T-helper 1 cell (primary cell): ENCODE results near the gene IDUA.
"Not testable (repeated sequence)": the region's sequence is repeated elsewhere in the genome, so short reads cannot be mapped to it uniquely, and the experiment has no call there.

Source experiments
- DNase-seq, 5 donors: peaks; one replicate each; pipeline ENCODE4 v3.0.0-alpha.2; 2012 to 2020

IDUA gene

DNA sequence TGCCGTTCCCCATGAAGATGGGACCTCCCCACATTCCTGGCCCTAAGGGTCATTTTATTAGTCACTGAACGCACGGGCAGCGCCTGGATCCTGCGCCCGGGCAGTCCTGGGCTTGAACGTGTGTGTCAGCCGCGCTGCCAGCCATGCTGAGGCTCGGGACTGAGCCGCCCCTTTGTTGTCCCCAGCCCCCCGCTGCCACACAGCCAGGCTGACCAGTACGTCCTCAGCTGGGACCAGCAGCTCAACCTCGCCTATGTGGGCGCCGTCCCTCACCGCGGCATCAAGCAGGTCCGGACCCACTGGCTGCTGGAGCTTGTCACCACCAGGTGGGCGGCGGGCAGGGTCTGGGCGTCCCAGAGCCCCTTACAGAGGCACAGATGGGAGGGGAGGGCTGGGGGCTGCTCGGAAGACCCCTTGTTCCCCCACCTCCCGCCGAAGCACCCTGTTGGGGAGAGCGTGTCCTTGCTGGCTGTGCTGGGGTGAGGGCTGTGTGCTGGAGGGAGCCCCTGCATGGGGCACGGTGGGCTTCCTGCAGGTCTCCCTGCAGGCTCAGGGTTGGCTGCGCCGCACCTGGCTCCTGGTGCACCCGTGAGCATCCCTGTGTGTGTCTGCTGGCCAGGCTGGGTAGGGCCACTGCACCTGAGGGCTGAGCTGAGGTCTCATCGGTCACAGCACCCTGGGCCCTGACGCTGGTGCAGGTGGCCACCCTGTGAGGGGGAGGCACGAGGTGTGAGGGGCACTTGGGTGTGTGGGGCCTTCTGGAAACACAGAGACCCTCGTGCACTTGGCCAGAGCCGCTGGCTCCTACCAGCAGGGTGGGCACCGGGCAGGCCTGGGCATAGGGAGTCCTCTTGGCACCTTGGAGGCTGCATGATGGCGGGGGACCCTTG, 1.0 kb downstream of the IDUA start:
- DNase-seq = no peak

DNA sequence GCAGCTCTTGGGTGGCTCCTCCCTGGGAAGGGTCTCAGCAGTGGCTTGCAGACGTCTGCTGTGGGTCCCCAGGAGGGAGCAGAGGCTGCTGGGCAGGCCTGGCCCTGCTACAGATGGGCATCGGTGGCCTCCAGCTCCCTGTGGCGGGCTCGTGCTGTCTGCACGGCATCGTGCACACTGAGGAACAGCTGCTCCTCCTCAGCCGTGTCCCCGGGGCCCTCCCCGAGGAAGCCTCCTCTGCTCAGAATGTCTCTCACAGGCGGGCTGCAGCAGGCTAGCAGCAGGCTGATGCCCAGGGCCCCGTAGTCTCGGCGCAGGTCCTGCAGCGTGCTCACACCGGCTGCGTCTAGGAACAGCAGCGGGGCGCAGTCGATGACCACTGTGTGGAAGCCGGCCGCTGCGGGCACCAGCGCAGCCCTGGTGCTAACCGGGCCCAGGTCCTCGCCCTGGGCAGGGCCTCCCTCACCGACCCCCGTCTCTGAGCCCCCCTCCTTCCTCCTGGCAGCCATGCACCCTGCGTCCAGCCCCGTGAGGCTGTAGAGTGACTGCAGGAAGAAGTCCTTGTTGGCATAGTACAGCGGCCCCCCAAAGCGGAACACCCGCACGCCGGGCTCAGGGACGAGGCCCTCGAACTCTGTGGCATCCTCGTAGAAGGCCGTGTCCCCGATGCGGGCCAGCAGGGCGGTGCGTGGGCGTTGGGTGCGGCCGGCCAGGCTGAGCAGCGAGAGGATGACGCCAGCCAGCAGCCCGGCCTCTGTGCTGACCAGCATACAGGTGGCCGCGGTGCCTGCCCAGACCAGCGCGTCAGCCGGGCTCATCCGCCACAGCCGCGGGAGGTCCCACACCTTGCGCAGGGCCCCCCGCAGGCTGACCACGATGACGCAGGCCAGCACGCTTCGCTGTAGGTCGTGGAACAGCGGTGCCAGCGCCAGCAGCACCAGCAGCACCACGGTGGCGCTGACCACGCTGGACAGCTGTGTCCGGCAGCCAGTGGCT, 2.2 kb downstream of the IDUA start:
- DNase-seq = no peak

DNA sequence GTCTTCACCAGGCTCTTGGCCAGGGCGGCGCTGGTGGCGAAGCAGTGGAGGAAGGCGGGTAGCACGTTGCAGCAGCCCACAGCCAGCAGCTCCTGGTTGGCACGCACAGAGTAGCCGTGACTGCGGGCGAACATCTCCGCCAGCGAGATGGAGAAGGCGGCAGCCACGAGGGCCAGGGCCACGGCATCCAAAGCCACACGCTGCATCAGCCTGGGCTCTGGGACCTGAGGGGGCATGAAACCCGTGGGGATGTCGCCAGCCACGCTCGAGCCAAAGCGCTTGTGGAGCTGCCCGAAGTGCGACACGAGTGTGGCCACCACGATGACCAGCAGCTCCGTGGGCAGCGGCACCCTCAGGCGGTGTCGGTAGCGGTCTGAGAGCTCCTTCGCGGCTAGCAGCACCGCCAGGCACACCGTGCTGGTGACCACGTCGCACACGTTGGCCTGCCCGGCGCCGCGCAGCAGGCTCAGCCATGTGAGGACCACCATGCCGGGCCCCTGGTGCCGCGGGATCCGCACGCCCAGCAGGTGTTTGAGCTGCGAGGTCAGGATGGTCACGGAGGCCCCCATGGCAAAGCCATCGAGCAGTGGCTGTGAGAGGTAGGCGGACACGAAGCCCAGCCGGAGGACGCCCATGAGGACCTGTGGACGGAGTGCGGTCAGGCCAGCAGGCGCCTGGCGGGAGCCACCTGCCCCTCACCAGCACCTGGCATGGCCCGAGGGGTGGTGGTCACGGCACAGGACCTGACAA, 3.1 kb downstream of the IDUA start:
- no peak for DNase-seq

DNA sequence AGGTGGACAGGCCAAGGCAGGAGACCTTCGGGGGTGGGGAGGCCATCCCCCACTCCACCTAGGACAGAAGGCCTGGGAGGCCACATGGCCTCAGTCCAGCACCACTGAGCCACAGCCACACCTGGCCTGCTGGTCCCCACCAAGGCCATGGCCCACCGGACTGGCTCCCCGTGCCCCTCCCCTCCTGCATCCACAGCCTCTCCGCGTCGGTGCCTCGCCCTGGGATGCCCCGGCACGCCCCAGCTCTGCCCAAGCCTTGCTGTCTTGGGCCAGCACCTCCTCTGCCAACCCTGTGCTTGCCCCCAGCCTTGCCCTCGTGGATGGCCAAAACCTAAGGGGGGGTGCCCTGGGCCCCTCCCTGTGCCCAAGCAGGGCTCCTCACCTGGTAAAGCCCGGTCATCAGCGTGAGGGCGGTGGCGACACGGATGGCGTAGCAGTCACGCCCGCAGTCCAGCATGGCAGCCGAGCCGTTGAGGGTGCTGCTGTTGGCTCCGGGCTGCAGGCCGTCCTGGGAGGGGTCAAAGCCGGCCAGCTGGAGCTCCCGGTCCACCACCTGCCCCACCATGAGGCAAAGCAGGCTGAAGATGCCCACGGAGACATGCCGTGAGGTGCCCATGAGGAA, 4.0 kb downstream of the IDUA start:
- no peak for DNase-seq

DNA sequence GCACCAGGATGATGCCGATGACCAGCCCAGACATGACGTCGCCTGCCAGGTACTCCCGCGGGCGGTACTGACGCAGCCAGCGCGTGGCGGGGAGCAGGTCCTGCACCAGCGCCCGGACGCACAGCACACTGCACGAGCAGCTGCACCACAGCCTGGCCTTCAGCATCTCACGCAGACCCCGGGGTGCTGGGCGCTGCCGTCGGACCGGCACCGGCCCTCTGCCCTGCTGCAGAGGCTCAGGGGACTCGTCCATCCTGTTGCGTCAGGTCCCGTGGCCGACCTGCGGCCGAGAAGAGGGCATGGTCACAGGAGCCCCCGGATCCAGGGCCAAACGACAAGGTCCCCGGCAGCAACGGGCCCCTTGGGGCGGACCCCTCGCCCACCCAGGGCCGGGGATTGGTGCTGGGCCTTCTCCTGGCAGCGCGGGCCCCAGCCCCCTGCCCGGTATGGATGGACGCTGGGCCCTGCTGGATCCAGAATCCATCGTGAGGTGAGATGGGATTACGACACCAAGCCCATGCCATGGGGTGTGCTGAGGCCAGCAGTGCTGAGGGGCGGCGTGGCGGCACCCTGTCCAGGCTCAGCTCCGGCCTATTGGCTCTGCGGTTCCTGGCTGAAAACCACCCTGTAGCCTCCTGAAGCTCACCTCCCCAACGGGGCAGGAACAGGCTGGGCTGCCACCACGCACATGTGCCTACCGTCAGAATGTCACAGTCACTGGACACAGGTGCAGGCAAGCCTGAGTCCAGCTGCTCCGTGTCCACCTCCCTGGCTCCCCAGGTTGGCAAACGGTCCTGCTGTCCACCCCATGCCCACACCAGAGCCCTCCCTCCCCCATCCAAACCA, 4.8 kb downstream of the IDUA start:
- no peak for DNase-seq

DNA sequence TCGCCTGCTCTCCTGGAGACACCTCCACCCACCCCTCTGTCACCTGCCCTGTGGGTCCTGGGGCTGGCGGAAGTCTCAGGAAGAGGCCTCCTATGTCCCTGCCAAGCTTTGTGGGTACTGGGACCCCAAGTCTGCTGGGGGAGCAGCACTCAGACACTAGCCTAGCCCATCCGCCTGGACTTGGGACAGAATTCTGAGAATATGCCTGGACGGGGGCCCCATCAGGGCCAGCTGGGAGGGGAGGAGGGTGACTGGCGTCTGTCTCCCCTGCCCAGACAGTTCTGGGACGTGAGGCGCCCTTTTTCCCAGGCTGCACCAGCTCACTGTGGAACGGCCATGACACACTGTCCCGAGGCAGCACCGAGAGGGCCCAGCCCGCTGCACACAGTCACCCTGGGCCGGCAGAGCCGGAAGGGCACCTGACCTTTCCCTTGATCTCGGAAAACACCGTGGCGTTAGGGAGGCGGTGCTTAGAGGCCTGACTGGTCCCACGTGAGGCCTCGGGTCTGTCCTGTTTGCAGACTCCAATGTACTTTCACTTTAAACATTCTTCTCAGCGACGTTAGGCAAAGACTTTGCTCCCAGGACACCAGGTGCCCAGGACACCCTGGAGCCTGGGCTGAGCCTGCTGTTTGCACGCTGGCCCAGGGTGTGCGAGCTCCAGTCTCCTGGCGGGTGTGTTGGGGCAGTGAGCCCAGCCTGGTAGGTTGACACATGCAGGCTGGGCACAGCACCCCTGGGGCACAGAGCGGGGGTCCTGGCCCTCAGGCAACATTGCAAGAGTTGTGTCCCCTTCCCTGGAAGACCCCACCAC, 5.7 kb downstream of the IDUA start:
- no peak for DNase-seq

DNA sequence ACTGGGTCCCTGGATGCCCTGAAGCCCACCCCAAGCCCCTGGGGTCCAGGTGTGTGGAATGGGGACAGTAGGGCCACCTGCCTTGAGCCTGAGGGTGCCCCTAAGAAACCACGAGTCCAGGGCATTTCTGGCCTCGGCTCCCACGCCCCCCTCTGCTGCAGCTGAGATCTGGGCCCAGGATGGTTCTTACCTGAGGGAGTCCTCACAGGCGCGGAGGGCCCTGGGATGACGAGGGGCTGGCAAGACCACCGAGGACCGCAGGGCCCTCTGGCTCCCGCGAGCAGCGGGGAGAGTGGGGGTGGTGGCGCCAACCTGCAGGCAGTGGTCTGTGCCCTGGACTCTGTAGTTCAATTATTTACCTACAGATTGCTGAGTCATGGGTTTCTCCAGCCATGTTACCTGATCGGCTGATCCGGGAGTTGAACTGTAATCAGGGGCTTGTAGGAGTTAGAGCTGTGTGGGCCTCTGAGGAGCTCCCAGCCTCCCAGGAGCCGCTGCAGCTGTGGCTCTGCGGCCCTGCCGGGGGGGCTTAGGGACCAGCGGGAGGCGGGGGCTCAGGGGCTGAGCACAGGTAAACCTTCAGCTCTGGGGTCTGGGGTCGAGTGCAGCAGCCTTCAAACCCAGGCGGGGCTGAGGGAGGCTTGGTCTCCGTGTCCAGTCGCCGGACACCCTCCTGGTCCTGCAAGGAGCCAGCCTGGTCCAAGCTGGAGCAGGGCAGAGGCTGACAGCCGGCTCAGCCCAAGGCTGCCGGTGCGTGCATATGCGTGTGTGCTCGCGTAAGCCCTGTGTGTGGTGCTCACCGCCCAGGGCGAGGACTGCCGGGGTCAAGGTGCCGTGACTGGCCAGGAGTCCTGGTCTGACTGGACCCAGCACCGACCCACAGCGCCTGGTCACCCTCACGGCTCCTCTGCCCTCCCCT, 6.5 kb downstream of the IDUA start, which contains the start of gene SLC26A1:
Gene SLC26A1 (minus strand): TSS at position 294 of the 919 bp plus-strand sequence. CDS start 1,701 bp downstream, outside the sequence.
- DNase-seq = no peak

DNA sequence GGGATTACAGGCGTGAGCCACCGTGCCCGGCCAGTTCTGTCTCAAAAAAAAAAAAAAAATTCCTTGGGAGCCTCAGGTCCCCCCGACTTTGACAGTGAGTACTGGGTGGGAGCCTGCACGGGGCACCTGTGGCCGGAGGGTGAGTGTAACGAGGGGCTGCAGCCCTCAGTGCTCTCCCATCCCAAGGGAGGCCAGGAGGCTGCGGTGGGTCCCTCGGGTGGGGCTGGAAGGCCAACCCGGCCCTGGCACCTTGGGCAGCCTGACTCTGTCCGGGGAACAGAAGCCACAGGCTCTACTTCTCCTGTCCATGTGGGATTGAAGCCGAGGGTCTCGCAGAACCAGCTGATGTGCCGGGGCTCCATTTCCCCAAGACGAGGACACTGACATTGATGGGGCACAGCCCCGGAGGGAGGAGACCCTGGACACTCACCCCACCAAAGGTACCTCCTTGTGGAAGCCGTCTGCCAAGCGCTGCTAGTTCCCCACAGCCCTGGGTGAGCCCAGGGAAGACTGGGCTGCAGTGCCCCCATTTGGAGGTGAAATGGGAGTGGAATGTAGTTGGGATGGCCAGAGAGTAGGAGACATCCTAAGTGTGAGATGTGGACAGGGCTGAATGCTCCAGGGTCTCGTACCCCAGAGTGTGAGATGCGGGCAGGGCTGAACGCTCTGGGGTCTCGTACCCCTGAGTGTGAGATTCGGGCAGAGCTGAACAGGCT, 8.6 kb downstream of the IDUA start:
- no peak for DNase-seq

DNA sequence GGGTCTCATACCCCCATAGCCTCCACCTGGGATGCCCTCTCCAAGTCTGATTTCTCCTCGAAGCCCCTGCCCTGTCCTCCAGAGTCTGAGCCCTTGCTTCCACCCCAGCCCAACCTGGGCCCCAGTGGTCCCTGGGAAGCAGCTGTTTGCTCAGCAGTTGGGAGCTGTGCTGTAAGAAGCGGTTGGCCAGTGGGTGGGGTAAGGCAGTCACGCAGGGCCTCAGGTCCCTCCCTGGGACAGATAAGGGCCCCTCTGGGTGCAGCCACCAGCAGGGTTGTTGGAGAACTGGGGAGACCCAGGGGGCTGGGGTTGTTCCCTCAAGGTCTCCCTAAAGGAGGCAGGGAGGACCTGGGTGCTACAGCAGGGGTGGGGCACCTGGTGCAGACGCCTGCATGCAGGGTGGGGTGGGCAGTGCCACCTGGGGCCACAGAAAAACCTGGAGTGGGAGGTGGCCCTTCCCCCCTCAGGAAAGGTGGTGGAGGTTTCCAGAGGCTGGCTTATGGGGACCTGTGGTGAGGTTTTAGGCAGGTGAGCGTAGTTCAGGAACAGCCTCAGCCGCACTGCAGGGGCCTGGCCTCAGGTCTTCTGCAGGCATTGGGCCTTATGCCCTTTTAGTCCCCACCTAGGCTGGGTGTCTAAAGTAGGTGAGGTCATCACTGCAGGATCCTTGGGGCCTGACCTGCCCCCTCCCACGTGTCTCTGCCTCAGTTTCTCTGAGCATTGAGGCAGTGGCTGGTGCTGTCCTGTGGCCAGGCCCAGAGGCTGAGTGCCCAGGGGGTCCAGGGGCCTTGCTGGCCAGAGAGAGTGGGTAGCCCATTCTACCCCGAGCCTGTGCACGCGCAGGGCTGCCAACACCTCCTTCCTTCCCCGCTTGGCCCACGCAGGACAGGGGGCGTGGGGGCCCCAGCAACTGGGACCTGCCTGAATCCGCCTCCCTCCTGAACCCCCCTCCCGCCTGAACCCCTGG, 9.5 kb downstream of the IDUA start:
- DNase-seq = no peak

DNA sequence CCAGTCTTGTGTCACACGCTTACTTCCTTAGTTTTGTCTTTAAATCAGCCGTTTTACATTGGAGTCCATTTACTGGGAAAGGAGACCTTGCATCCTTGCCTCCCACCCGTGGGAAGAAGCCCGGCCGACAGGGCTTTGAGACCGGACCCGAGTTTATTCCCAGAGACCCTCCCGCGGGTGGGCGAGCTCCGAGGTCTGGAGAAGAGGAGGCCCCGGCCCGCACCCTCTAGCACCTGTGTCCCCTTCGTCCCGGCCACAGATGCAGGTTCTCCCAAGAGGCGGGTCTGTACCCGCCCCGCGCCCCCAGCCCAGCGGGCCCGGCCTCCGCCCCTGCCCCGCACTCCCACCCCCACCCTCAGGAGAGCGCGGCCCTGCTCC, 10.1 kb downstream of the IDUA start:
- no peak for DNase-seq

DNA sequence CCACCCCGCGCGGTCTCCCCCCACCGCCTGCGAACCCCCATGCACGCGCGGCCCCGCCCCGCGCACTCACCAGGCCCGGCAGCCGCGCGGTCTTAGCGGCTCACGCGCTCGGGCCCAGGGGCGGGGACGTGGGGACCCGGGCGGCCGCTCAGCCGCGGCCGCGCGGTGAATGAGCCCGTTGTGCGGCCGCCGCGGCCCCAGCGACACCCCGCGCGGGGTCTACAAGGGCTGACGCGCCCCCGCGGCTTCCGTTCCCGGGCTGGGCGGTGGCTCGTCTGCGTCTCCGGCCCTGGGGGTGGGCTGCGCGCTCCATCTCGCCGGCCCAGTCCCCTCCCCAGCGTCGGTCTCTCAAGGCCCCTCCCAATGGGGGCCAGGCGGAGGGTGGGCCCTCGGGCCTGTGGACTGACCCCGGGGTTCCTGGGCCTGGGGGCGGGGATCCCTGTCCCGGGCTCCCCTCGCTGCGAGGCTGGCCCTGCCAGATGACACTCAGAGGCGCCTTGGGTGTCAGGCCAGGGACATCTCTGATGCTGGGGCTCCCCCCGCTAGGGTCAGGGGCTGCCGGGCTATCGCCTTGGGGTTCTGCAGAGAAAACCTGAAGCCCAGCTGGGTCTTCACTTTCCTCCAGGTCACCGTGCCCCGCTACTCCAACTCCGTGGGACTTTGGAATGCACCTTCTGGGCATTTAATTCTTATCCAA, 10.7 kb downstream of the IDUA start:
- DNase-seq = no peak

DNA sequence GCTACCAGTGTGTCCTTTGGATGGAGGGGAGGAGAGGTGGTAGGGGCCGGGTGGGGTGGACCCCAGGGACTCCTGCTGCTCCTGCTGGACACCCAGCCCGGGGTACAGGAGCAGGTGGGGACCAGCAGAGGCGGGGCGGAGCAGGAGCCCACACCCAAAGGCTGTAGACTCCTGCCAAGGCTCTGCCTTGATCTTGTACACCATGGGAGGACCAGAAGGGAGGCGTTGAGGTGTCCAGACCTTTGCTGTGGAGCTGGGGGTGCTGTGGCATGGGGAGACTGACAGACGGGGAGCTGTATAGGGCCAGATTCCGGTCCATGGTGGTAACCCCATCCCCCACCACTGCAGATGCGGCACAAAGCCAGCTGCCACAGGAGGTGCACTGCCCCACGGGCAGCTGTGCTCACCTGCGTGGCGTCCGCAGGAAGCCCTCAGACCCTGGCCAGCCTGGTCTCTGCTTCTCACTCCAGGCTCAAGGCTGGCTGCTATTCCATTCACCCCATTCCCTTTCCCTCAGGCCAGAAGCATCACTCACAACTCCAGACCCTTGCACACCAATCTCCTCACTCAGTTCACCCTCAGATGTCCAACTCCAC, 11.3 kb downstream of the IDUA start:
- no peak for DNase-seq

DNA sequence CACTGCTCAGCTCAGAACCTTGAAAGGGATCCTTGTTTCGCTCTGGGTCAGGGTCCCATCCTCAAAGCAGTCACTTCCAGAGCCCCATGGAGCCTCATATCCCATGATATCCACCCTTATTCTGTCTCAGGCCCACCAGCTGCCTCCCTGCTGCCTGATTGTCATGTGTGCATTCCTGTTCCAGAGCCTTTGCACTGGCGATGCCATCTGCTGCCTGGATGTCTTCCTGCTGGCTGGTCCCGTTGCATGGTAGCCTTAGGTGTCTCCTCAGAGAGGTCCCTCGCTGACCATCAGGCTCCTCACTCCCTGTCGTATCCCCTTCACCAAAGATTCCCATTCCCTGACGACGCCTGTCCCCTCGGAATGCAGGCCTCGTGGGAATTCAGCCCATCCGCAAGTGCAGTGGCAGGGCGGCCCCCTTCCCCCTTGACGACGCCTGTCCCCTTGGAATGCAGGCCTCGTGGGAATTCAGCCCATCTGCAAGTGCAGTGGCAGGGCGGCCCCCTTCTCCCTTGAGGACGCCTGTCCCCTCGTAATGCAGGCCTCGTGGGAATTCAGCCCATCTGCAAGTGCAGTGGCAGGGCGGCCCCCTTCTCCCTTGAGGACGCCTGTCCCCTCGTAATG, 12.5 kb downstream of the IDUA start:
- not testable (repeated sequence) for DNase-seq

DNA sequence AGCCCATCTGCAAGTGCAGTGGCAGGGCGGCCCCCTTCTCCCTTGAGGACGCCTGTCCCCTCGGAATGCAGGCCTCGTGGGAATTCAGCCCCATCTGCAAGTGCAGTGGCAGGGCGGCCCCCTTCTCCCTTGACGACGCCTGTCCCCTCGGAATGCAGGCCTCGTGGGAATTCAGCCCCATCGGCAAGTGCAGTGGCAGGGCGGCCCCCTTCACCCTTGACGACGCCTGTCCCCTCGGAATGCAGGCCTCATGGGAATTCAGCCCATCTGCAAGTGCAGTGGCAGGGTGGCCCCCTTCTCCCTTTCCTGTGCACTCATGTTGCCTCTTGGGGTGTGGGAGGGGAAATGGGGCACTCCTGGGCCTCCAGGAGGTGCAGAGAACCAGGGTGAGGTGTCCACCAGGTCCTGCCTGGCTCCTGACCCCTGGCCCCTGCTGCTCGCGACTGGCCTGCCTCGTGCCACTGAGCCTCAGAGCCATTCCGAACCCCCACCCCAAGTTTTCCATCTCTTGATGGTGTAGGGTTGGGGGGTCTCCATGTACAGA, 13.1 kb downstream of the IDUA start:
- no peak for DNase-seq

DNA sequence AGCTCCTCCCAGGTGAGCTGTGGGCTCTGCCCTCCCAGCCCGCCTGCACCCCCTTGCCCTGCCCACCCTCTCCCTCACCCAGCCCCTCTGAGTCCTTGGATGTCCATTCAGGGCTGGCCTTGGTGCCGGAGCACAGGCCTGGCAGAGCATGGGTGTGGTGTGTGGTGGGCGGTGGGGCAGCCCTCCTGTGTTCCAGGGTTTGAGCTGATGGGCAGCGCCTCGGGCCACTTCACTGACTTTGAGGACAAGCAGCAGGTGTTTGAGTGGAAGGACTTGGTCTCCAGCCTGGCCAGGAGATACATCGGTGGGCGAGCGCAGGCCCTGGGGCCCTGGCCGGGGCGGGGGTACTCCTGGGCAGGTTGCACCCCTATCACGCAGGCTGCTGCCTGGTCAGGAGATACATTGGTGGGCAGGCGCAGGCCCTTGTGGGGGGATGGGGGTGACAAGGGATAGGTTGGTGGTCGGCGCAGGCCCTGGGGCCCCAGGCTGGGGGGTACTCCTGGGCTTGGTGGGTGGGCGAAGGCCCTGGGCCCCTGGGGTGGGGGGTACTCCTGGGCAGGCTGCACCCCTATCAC, 13.9 kb downstream of the IDUA start:
- DNase-seq = no peak
